T-helper 2 cell (primary cell): ENCODE results near the gene PDLIM5.

Source experiments
- DNase-seq, 5 experiments: peaks; one replicate each; pipeline versions ENCODE4 v3.0.0 to v3.0.0-alpha.2; 2012 to 2022

Gene PDLIM5

DNA sequence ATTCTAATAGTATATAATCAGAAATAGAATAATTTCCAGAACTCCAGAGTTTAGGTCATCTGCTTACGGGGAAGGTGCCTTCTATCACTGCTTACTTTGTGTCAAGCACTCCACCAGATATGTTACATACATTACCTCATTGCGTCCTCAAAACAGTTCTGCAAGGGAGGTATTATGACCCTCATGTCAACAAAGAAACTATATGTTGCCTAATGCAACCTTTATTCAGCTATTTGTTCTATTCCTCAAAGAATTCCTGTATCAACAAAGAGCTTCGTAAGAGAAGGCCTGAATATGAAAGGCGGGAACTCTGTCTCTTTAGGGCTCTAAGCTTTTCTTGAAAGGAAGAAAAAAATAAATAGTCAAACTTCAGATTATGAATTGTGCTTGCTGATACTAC is 114.7 kb downstream of the PDLIM5 start:
- DNase-seq, result no peak

DNA sequence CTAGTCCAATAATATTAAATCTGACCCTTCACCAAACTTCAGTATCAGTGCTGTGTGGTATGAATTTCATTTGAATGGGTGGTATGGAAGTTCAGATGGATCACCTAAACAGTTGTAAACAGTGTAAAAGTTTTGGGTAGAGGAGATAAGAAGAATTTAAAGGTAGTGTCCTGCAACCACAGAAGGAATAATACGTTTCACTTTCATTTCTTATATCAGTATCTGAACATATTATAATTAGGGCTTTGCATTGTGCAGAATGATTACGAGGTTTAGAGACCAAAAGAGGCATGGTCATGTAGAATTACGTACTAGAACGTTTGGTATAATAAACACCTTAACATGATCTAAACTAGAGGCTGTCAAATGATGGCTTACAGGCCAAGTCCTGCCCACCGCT is 116.1 kb downstream of the PDLIM5 start:
- no peak for DNase-seq

DNA sequence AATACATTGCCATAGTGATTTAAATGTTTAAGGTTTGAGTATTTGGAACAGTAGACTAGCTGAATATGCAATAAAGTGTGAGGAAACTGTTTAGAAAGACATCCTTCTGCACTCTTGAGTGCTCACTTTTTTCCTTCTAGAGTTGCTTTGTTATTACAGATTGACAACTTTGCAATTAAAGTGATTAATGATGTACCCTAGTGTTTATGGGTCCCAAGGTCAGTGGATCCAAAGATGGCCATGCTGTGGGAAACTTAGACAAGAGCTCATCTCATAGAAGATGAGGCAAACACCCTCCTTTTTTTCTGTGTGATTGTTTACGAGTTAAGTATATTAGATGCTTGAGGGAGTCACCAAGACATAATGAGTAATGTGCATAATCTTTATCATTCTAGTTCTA is 118.8 kb downstream of the PDLIM5 start:
- no peak for DNase-seq

DNA sequence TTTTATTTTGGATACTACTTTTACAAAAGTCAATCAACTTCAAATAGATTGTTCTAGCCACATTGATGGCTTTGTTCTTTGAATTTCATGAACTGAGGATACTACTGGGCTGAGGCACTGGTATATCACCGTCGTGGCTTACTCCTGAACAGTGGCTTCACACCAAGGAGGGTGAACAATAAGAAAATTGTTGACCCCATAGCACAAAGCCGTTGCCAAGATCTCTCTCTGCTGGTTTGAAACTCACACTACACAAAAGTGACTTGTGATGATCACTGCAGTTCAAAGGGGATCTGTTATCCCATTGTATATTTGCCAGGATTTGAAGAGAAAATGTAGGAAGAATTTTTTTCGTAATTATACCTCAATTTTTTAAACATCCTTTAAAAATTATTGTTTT is 119.6 kb downstream of the PDLIM5 start:
- DNase-seq, result no peak

DNA sequence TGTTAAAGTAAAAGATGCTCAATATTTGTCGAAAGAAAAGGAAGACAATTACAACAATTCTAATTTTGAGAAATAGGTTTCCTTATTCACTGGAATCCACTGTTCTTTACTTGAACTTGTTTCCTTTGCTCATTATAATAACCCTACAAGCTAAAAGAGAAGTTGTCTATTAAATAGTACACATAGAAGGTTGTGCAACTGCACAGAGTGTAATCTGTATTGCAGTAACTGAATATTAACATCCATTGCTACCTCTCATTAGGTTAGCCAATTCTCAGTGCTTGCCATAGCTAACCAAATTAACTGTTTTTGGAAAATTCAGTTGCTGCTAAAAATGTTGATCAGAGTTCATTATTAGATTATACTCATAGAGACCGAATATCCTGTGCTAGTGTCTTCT is 120.0 kb downstream of the PDLIM5 start:
- DNase-seq, result no peak

DNA sequence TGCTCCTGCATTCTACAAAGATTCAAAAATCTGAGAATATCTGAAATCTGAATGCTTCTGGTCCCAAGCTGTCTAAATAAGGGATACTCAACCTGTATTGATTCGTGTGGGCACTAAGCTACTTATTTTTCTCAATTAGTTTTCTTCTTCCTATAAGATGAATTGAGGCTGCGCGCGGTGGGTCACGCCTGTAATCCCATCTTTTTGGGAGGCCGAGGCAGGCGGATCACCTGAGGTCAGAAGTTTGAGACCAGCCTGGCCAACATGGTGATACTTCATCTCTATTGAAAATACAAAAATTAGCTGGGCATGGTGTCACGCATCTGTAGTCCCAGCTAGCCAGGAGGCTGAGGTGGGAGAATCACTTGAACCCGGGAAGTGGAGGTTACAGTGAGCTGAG is 122.3 kb downstream of the PDLIM5 start:
- DNase-seq, result no peak

DNA sequence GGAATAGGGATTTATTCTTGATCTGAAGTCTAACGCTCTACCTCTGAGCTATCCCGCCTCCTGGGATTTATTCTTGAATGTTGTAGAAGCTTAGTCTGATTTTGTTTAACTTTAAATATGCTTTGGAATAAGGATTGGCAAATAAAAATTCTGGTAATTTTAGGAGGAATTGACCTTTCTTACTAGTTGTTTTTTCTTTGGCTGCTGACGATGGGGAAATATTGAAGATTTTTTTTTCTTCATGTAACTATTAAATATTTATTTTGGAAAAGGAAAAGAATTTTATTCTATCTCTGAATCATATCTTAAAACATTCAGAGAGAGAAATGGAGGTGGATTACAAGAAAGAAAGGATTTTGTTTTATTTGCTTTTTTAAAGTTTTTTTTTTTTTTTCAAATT is 122.9 kb downstream of the PDLIM5 start:
- DNase-seq, result no peak

DNA sequence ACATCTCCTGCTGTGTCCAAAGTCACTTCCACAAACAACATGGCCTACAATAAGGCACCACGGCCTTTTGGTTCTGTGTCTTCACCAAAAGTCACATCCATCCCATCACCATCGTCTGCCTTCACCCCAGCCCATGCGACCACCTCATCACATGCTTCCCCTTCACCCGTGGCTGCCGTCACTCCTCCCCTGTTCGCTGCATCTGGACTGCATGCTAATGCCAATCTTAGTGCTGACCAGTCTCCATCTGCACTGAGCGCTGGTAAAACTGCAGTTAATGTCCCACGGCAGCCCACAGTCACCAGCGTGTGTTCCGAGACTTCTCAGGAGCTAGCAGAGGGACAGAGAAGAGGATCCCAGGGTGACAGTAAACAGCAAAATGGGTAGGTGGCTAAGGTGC is 123.9 kb downstream of the PDLIM5 start:
- DNase-seq, result no peak

DNA sequence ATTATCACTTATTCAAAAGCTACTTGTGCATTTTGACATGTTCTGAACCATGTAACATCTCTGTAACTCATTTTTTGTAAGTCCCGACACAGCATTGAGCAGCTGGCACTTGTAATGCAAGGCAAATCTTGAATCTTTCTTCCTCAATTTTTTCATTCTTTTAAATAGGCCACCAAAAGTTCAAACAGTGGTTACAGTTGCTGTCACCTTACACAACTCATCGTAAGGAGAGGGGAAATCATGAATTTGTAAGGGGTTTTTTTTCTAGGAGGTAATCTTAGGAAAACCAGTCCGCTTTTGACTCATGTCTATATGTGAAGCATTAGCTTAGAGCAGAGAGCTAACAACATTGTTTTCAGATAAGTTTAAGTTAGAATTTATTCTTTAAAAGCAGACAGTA is 124.5 kb downstream of the PDLIM5 start:
- no peak for DNase-seq

DNA sequence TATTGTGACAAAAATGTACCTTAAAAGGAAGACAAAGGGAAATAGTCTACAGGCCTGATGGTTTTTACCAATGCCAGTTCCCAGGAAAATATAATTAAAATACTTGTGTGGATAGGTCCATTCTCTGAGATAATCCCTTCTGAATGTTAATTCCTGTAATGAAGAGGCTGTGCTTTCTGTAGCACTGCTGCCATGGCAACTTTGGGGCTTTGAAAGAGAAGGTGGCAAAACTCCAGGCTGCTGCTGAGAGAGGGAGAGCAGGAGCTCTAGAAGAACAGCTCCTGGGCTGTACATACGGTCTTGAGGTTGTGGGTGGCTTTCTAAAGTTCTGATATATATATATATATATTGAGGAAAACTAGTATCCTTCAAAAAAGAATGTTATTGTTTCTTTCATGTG is 125.4 kb downstream of the PDLIM5 start:
- DNase-seq, result no peak

DNA sequence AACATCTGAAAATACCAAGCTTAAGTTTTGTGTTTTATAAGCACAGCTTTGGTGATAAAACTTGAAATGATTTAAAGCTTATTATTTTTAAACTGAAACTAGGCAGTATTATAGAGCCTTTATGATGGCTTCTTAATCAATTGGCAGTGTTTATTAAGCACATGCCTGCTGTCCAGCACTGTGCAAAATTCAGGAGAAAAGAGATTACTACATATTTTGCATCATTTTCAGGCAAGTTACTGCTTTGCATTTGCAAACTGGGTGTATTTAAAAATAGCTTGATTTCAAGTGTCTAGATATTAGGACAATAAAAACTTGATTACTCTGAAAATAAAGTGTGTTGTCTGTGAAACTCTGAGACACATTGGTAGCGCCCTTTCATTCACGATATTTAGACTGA is 126.5 kb downstream of the PDLIM5 start:
- no peak for DNase-seq

DNA sequence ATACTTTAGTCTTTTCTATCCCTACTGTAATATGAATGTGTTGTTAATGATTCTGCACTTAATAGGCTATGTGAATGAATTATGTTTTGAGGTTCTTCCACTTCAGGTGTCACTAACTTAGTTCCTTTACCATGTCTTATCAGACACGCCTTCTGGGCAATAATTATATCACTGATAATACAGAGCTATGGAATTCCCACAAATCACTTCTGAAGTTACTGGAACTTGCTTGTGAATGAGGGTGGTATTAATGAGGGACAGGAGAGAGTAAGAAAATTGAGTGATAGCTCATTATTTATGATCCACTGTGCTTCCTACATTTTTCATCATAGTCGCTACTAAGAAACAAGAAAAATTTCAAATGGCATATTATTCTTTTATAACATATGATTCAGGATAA is 130.0 kb downstream of the PDLIM5 start:
- no peak for DNase-seq

DNA sequence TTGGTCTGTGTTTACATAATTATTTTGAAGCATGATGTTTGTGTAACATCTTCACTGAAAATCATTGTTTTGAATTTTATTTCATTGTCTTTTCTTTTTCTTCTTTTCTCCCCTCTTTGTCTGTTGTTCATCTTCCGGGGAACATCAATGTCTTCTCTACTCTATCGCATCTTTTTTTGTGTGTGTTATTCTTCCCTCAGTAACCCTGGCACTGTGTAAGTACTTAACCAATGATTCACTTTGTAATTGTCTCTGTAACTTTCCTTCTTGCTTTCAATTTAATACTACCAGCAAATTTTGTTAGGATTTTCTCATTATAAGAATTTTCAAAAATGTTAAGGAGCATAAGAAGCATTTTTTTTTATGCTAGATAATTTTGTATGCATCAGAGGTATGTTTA is 130.8 kb downstream of the PDLIM5 start:
- DNase-seq, result no peak

DNA sequence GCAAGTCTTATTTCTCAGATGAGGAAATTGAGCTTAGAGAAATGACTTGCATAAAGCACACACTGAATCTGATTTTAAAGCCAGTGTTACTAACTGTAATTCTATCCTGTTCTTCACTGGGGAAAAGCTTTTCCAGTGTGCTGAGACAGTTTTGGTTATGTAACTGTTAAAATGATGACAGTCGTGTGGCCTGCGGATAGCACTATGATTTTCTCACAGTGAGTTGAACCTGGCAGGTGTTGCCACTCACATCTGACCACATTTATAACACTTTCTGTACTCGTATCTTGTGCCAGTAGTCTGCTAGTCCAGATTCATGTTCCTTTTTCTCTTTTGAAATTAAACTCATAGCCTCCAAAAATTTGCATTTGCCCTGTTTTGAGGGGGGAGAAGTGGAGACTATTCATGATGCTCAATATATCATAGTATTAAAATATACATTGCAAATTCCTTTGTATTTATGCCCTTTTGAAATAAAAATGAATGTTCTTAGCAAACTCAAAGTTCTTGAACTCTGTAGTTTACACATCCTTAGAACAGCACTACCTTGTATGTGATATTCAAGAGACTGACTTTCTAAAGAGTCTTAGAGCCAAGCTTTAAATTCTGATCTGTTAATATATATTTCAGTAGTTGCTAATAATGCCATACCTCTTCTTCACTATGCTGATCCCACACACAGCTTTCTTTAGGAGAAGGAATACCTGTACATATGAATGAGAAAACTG is 132.3 kb downstream of the PDLIM5 start:
- DNase-seq, result peak in 1 of 5 experiments; percentile 2

DNA sequence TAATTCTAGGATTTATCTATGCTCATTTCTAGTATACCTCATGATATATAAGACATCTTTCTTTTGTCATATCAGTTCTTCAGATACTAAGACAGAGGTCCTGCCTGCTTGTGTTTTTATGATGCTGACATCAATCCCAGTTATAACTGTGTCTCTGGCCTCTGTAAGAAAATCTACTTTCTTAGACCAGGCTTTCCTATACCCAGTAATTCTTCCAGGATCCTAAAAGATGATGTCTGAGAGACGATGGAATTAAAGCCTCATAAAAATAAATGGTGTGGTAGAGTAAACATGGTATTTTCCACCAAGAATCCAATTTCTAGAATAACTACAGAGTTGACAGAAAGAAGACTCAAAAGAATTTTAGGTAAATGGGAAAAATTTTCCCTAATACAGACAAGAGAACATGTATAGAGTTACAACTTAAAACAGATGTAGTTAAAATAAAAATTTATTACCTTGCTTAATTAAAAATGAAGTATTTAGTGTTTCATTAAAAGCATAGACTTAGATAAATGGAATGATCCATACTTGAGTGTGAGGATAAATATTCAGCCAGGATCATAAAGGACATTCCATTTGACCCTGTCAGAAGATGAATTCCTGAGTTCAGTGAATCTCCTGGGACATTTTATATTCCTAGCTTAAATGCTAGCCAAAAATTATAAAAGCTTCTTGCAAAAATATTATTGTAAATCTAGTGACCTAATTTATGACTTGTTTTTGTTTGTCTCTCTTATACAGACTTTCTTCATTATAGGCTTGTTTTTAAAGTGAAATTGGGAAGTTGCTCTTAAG is 137.4 kb downstream of the PDLIM5 start:
- no peak for DNase-seq

DNA sequence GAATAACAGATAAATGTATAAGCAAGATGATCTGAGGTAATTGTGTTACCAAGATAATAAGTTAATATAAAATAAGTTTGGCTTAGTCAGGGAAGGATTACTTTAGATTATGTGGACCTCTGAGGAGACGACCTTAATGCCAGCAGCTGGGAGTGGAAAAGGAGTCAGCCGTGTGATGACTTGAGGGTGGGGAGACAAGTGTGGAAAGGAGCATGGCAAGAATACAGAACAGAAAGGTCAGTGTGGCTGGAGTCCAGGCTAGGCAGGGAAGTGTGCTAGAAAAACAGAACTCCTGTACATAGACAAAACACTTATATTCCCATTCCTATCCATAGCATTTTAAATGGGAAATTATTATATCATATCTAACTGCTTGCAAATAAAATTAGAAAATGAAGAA is 138.8 kb downstream of the PDLIM5 start:
- no peak for DNase-seq

DNA sequence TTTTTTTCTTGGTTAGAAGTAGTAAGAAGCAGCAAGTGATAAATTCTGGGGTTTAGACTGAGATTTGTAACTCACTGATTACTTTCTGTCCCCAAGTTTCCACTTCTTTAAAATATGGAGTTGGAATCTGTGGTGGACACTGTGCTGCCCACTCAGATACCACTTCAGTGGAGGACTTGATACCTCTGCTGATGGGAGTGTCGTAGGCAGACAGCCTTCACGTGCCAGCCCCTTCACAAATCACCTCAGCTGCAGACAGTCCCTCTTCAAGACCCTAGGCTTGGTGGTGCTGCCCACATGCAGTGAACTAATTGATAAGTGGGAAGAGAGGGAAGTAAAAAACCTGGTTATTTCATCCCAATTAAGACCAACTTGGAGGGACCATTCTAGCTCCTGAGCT is 139.5 kb downstream of the PDLIM5 start:
- DNase-seq, result no peak

DNA sequence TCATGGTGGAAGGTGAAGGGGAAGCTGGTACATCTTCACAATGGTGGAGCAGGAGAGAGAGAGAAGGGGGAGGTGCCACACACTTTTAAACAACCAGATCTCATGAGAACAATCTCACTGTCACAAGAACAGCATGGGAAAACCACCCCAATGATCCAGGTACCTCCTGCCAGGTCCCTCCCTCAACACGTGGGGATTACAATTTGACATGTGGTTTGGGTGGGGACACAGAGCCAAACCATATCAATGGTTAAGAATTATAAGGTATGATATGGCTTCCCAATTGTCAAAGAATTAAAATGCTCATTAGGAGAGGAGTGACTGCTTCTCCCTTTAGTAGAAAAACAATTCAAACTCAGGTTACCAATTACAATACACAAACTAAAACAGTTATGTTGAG is 143.3 kb downstream of the PDLIM5 start:
- DNase-seq, result no peak

DNA sequence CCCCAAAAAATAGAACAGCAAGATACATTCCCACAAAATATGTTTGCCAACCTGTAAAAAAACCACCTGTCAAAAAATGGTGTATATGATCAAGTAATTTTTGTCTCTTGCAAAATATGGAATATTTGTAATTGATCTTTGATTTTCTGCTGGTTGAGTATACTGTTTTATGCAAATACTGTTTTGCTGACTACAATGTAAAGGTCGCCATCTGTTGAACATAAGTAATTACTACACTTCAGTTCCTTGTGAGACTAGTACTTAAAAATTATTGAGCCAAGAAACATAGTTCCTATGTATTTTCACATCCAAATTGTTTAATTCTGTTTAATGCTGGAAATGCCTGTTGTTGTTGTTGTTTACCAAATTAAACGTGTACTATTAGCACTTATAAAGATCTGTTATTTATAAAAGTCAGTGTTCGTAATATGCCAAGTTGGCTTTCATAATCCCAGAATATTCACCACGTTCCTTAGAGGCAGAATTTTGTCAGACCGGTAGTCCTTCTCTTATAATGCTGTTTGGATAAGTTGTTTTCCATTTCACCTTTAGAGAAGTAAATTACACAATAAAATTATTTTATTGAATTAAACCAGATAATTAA is 144.2 kb downstream of the PDLIM5 start:
- DNase-seq, result peak in 2 of 5 experiments; percentile 10 to 62

DNA sequence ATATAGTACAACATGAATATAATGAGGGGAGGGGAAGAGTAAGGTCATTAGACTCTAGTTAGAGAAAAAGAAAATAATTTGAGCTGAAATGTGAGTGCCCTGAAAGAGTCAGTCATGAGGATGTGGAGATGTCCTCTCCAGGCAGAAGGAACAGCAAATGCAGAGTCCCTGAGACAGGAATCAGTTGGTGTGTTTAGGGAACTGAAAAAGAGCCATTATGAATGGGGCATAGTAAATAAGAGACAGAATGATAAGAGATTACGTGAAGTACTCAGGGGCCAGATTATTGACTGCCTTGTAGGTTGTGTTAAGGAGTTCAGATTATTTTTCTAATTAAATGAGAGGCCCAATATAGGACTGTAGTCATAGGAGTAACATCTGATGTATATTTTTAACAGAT is 147.0 kb downstream of the PDLIM5 start:
- DNase-seq, result no peak

DNA sequence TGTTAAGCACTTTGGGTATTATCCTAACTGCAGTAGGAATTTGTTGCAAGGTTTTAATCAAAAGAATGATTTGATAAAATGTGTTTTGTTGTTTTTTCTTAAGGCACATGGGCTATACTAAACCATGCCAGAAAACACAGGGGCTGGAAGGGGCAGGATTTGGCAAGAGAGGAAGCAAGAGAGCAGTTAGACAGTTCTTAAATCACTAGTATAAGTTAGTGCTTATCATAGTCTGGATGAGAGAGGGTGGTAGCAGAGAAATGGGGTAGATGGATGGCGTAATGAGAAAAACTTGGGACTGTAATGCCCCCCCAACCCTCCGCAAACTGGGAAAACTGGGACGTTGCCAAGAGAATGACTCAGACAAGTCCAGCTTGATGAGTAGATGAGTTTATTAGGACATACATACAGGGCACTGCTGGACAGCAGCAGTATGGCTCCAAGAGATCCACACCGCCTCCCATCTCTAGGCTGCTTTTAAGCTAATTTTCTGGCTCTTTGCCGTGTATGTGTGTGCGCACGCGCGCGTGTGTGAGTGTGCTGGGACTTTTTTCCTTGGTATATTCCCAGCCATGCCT is 151.5 kb downstream of the PDLIM5 start:
- no peak for DNase-seq

DNA sequence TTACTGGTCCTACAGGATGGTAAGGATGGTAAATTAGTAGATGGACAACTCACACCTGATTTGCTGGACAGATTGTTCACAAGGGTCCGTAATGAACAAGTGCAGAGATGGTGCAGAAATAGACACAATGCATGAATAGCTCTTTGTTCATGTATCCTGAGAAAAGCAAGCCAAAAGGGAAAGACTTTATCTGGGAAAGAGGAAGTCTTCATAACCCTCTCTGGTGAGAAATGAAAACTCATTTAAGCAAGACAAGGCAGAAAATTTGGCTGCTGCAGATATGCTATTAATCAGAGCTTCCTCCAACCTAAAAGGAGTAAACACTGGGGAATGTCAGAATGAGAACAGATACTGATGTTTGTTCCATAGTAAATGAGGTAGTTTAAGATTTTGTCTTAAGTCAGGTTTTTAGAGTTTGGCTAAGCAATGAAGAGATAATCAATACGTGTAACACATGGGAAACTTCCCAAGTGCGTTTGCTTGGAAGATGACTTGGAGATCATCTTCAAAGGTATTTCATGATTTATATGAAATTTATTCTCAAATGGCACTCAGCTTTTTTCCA is 153.6 kb downstream of the PDLIM5 start:
- DNase-seq, result no peak

DNA sequence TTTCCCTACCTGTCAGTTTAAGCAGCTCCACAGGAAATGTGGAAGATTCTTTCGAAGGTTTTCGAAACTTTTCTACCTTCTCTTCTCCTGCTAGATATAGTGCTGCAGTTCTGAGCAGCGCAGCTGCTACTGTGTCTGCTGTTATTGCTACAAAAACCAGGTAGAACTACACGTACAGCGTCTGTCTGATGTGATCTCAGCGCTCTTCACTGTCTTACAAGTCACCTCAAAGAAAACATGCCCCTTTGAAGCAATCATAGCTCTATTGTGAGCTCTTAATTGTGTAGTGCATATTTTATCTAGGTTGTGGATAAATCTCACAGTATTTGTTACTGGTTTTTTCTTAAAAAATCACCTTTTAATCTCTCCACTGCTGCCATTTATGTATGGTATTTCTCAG is 158.4 kb downstream of the PDLIM5 start:
- no peak for DNase-seq
